Keratinocyte (primary cell): ENCODE results near the gene SMIM45.

Experiments
- DNase-seq: peaks from one replicate; pipeline ENCODE4 v3.0.0-alpha.2; 2011; ENCODE audit warnings: low read depth, missing footprints, low spot score
- FAIRE-seq: peaks from 2 replicates; lab custom pipeline; 2011; peaks lifted over from hg19 to GRCh38; lab: Jason Lieb, UNC
- H2AFZ ChIP-seq: 2 replicates; pipeline ENCODE4 v1.6.0; 2012; ENCODE audit warnings: low read length, control low read depth, inconsistent platforms; ENCODE audit not compliant: control insufficient read depth
- H3K27ac ChIP-seq: 2 replicates; pipeline ENCODE4 v1.5.1; 2011; ENCODE audit warnings: low read length; ENCODE audit not compliant: control insufficient read depth, insufficient read depth
- H3K27me3 ChIP-seq: 3 replicates; pipeline ENCODE4 v1.6.0; 2011; ENCODE audit warnings: low read length; ENCODE audit not compliant: control insufficient read depth, insufficient read depth; ENCODE audit errors: extremely low read depth
- H3K36me3 ChIP-seq, 2 experiments: 2 replicates in 1 of 2; 3 replicates in 1 of 2; pipeline ENCODE4 v1.5.1; 2011; ENCODE audit warnings: low read length in 2 of 2, mild to moderate bottlenecking in 1 of 2; ENCODE audit not compliant: control insufficient read depth in 2 of 2, insufficient read depth in 2 of 2; ENCODE audit errors: extremely low read depth in 1 of 2
- H3K4me1 ChIP-seq: 3 replicates; pipeline ENCODE4 v1.5.1; 2011; ENCODE audit warnings: low read length; ENCODE audit not compliant: control insufficient read depth, insufficient read depth; ENCODE audit errors: extremely low read depth
- H3K4me2 ChIP-seq: 3 replicates; pipeline ENCODE4 v1.6.0; 2011; ENCODE audit warnings: low read depth, low read length; ENCODE audit not compliant: control insufficient read depth, insufficient read depth; ENCODE audit errors: extremely low read depth
- H3K4me3 ChIP-seq, 3 experiments: fragments of 200-600 bp in 1 of 3; sonication (generic) in 1 of 3; 2 replicates in 2 of 3; 3 replicates in 1 of 3; pipeline ENCODE4 v1.5.1; 2011 to 2016; ENCODE audit warnings: low read length in 3 of 3, mild to moderate bottlenecking in 3 of 3, control low read depth in 2 of 3, inconsistent platforms in 1 of 3, low read depth in 1 of 3, mixed read lengths in 1 of 3, mixed run types in 1 of 3, moderate library complexity in 1 of 3; ENCODE audit not compliant: control insufficient read depth in 2 of 3, insufficient read depth in 2 of 3; ENCODE audit errors: extremely low read depth in 1 of 3
- H3K79me2 ChIP-seq: 2 replicates; pipeline ENCODE4 v1.6.0; 2012; ENCODE audit warnings: low read length; ENCODE audit not compliant: control insufficient read depth, insufficient read depth
- H3K9ac ChIP-seq: 3 replicates; pipeline ENCODE4 v1.6.0; 2011; ENCODE audit warnings: low read length; ENCODE audit not compliant: control insufficient read depth, insufficient read depth; ENCODE audit errors: extremely low read depth
- H3K9me1 ChIP-seq: 3 replicates; pipeline ENCODE4 v1.6.0; 2011; ENCODE audit warnings: low read length; ENCODE audit not compliant: control insufficient read depth, insufficient read depth; ENCODE audit errors: extremely low read depth
- H3K9me3 ChIP-seq: 2 replicates; pipeline ENCODE4 v1.5.1; 2012; ENCODE audit warnings: low read depth, low read length; ENCODE audit not compliant: control insufficient read depth
- H4K20me1 ChIP-seq: 3 replicates; pipeline ENCODE4 v1.6.0; 2011; ENCODE audit warnings: low read length; ENCODE audit not compliant: control insufficient read depth, insufficient read depth; ENCODE audit errors: extremely low read depth
- CTCF ChIP-seq, 3 experiments: IDR thresholded peaks in 1 of 3; conservative IDR thresholded peaks in 1 of 3; optimal IDR thresholded peaks in 1 of 3; 2 replicates in 2 of 3; 3 replicates in 1 of 3; pipeline versions ENCODE3 to v1.5.1; 2011; ENCODE audit warnings: low read length in 3 of 3, mild to moderate bottlenecking in 3 of 3, moderate library complexity in 2 of 3, control low read depth in 1 of 3, inconsistent platforms in 1 of 3; ENCODE audit not compliant: insufficient read depth in 2 of 3; ENCODE audit errors: extremely low read depth in 1 of 3
- EZH2 ChIP-seq: IDR thresholded peaks from one replicate; pipeline ENCODE4 v1.6.1; 2012; ENCODE audit warnings: inconsistent platforms, mild to moderate bottlenecking, low read length, moderate library complexity
- dilution Hi-C: fragments of 300-500 bp; cut with MboI; formaldehyde crosslinking; loops from one replicate; pipeline ENCODE4 v1.7.0; 2020; ENCODE audit warnings: low sequenced_read_pairs; ENCODE audit not compliant: extremely low pct_ligation_motif_present

The SMIM45 gene

GRCh38 chr22:41982865-41983264, 30.9 kb downstream of the SMIM45 start:
- Histone ChIP-seq H3K27ac (no peak overlapping the region), H2AFZ (no peak overlapping the region), H3K9me1 (no peaks in the 10 kb centered on the region), H3K27me3 (peaks cover 20% of the 10 kb centered on the region), H3K79me2 (no peaks in the 10 kb centered on the region), H3K36me3 (no peaks in the 10 kb centered on the region), H3K9me3 (no peaks in the 10 kb centered on the region), H4K20me1 (no peaks in the 10 kb centered on the region), H3K4me3 (no peak overlapping the region), H3K4me2 (no peak overlapping the region), H3K4me1 (no peaks in the 10 kb centered on the region), H3K9ac (no peak overlapping the region)
- no peak for FAIRE-seq
- dilution Hi-C loops, result no loop called here
- TF ChIP-seq CTCF (optimal IDR thresholded peaks at IDR 0.05 in 1 of 3, IDR thresholded peaks at IDR 0.05 in 1 of 3, conservative IDR thresholded peaks at IDR 0.05 in 1 of 3; ENCODE audit: extremely low read depth in 1 of 3, insufficient read depth in 2 of 3, low read length in 3 of 3), result no peak
- TF ChIP-seq EZH2, result no peak
- DNase-seq, result no peak

- dilution Hi-C loops, result no loop called here
- Histone ChIP-seq H3K9me3 (no peaks in the 10 kb centered on the region), H2AFZ (no peak overlapping the region), H3K9me1 (no peaks in the 10 kb centered on the region), H3K36me3 (no peaks in the 10 kb centered on the region), H3K79me2 (no peaks in the 10 kb centered on the region), H3K9ac (no peak overlapping the region), H4K20me1 (no peaks in the 10 kb centered on the region), H3K4me3 (no peak overlapping the region), H3K4me1 (no peaks in the 10 kb centered on the region), H3K27me3 (peaks cover 13% of the 10 kb centered on the region), H3K27ac (no peak overlapping the region), H3K4me2 (no peak overlapping the region)
- DNase-seq, result no peak
- TF ChIP-seq CTCF (optimal IDR thresholded peaks at IDR 0.05 in 1 of 3, IDR thresholded peaks at IDR 0.05 in 1 of 3, conservative IDR thresholded peaks at IDR 0.05 in 1 of 3; ENCODE audit: extremely low read depth in 1 of 3, insufficient read depth in 2 of 3, low read length in 3 of 3) (no peak), EZH2 (no peak)
- no peak for FAIRE-seq
Observed at GRCh38 chr22:41983513-41984405, 31.8 kb downstream of the SMIM45 start.
